H1 (cell line): ENCODE data around the gene COPZ2. TPM values are rescaled to one million over a fixed set of nuclear protein-coding genes. Genes with fewer than 3 reads are reported as not detected.

ENCODE experiments used
- CTCF ChIA-PET: fragments of 300-600 bp; sonication (Branson Sonifier 250); formaldehyde crosslinking; loops from one replicate; lab custom pipeline; 2021; ENCODE audit not compliant: partially characterized antibody; lab: Charles Lee
- POLR2A ChIA-PET: fragments of 300-600 bp; sonication (Branson Sonifier 250); formaldehyde crosslinking; loops from one replicate; lab custom pipeline; 2021; ENCODE audit warnings: inconsistent platforms; ENCODE audit not compliant: partially characterized antibody; lab: Charles Lee
- DNase-seq, 2 experiments: peaks; one replicate each; pipeline versions ENCODE4 v3.0.0 to v3.0.0-alpha.2; 2010 to 2022; ENCODE audit warnings: low spot score in 2 of 2, low read depth in 1 of 2, mixed read lengths in 1 of 2
- FAIRE-seq: peaks from 2 replicates; lab custom pipeline; 2011; peaks lifted over from hg19 to GRCh38; lab: Jason Lieb, UNC
- H2AFZ ChIP-seq: 2 replicates; pipeline ENCODE4 v1.8.1; 2012; ENCODE audit warnings: low read length, inconsistent platforms
- H2AK5ac ChIP-seq: 2 replicates; pipeline ENCODE4 v1.6.1; 2013; ENCODE audit warnings: low read depth, low read length
- H2BK120ac ChIP-seq: replicated peaks from 2 replicates; pipeline ENCODE3; 2013; ENCODE audit warnings: low read depth, low read length, inconsistent platforms
- H2BK12ac ChIP-seq: 2 replicates; pipeline ENCODE4 v1.6.1; 2013; ENCODE audit warnings: low read depth, low read length
- H2BK15ac ChIP-seq: 2 replicates; pipeline ENCODE4 v1.6.1; 2013; ENCODE audit warnings: low read length
- H2BK20ac ChIP-seq: 2 replicates; pipeline ENCODE4 v1.6.1; 2013; ENCODE audit warnings: low read length
- H2BK5ac ChIP-seq: 2 replicates; pipeline ENCODE4 v1.6.1; 2013; ENCODE audit warnings: low read depth, low read length
- H3K14ac ChIP-seq: 2 replicates; pipeline ENCODE4 v1.6.1; 2013; ENCODE audit warnings: inconsistent platforms; ENCODE audit not compliant: insufficient read length
- H3K18ac ChIP-seq: 2 replicates; pipeline ENCODE4 v1.6.1; 2013; ENCODE audit warnings: low read length; ENCODE audit errors: extremely low read depth
- H3K23ac ChIP-seq: 2 replicates; pipeline ENCODE4 v1.6.1; 2013; ENCODE audit warnings: inconsistent platforms; ENCODE audit not compliant: insufficient read length
- H3K23me2 ChIP-seq: 2 replicates; pipeline ENCODE4 v1.6.1; 2013; ENCODE audit warnings: low read depth, low read length
- H3K27ac ChIP-seq: 2 replicates; pipeline ENCODE4 v1.6.1; 2011; ENCODE audit warnings: low read depth, low read length, inconsistent platforms
- H3K27me3 ChIP-seq, 4 experiments: replicated peaks in 1 of 4; 1 replicate in 1 of 4; 2 replicates in 3 of 4; pipeline versions ENCODE4 v1.6.1 to v1.8.1; 2011 to 2013; ENCODE audit warnings: low read length in 3 of 4, mild to moderate bottlenecking in 3 of 4, inconsistent platforms in 2 of 4, mixed read lengths in 2 of 4, moderate library complexity in 1 of 4; ENCODE audit not compliant: control insufficient read depth in 3 of 4, insufficient read depth in 3 of 4; ENCODE audit errors: extremely low read depth in 1 of 4
- H3K36me3 ChIP-seq, 4 experiments: 2 replicates each; pipeline versions ENCODE4 v1.6.1 to v1.8.1; 2011 to 2013; ENCODE audit warnings: mild to moderate bottlenecking in 4 of 4, low read length in 3 of 4, moderate library complexity in 2 of 4, control low read depth in 1 of 4, inconsistent platforms in 1 of 4; ENCODE audit not compliant: insufficient read depth in 4 of 4, control insufficient read depth in 2 of 4
- H3K4ac ChIP-seq: replicated peaks from 2 replicates; pipeline ENCODE3; 2013; ENCODE audit warnings: low read length, low read depth, mixed read lengths, inconsistent platforms; ENCODE audit not compliant: insufficient read length
- H3K4me1 ChIP-seq, 4 experiments: replicated peaks in 1 of 4; 1 replicate in 1 of 4; 2 replicates in 3 of 4; pipeline versions ENCODE4 v1.6.1 to v1.8.1; 2011 to 2013; ENCODE audit warnings: low read length in 3 of 4, inconsistent platforms in 2 of 4, mixed read lengths in 1 of 4; ENCODE audit not compliant: insufficient read depth in 4 of 4, control insufficient read depth in 3 of 4
- H3K4me2 ChIP-seq, 2 experiments: 2 replicates each; pipeline versions ENCODE4 v1.6.1 to v1.8.1; 2011 to 2013; ENCODE audit warnings: low read depth in 2 of 2, low read length in 2 of 2, control low read depth in 1 of 2, inconsistent platforms in 1 of 2, mild to moderate bottlenecking in 1 of 2; ENCODE audit not compliant: insufficient read depth in 1 of 2
- H3K4me3 ChIP-seq, 4 experiments: fragments of 200-600, 300-600 bp in 1 of 4; sonication (generic), shearing (Covaris generic), sonication (Bioruptor Twin) in 1 of 4; 2 replicates each; pipeline versions ENCODE4 v1.5.1 to v1.8.1; 2011 to 2016; ENCODE audit warnings: low read length in 4 of 4, low read depth in 3 of 4, control low read depth in 2 of 4, inconsistent platforms in 2 of 4, mild to moderate bottlenecking in 2 of 4, mixed read lengths in 1 of 4, moderate library complexity in 1 of 4; ENCODE audit not compliant: insufficient read depth in 2 of 4; ENCODE audit errors: extremely low read depth in 1 of 4
- H3K56ac ChIP-seq: replicated peaks from 2 replicates; pipeline ENCODE3; 2013; ENCODE audit warnings: low read depth, mild to moderate bottlenecking, mixed read lengths, low read length, inconsistent platforms; ENCODE audit not compliant: insufficient read length
- H3K79me1 ChIP-seq: 2 replicates; pipeline ENCODE4 v1.6.1; 2013; ENCODE audit warnings: low read depth, low read length, control low read depth
- H3K79me2 ChIP-seq, 2 experiments: 2 replicates each; pipeline versions ENCODE4 v1.6.1 to v1.8.1; 2012 to 2013; ENCODE audit warnings: low read length in 2 of 2, mild to moderate bottlenecking in 2 of 2, inconsistent platforms in 1 of 2; ENCODE audit not compliant: insufficient read depth in 2 of 2, control insufficient read depth in 1 of 2
- H3K9ac ChIP-seq, 4 experiments: replicated peaks in 1 of 4; 1 replicate in 1 of 4; 2 replicates in 3 of 4; pipeline versions ENCODE4 v1.6.1 to v1.8.1; 2011 to 2013; ENCODE audit warnings: low read depth in 3 of 4, low read length in 3 of 4, control low read depth in 2 of 4, mild to moderate bottlenecking in 2 of 4, moderate library complexity in 2 of 4, inconsistent platforms in 1 of 4; ENCODE audit errors: extremely low read depth in 1 of 4
- H3K9me3 ChIP-seq, 2 experiments: 2 replicates each; pipeline versions ENCODE4 v1.6.1 to v1.8.1; 2012 to 2013; ENCODE audit warnings: mild to moderate bottlenecking in 2 of 2, moderate library complexity in 2 of 2, control low read depth in 1 of 2, inconsistent platforms in 1 of 2, low read depth in 1 of 2, low read length in 1 of 2, mixed read lengths in 1 of 2; ENCODE audit not compliant: insufficient read depth in 2 of 2
- H4K20me1 ChIP-seq, 2 experiments: replicated peaks in 1 of 2; 2 replicates each; pipeline versions ENCODE3 to v1.8.1; 2011 to 2013; ENCODE audit warnings: inconsistent platforms in 2 of 2, low read length in 2 of 2, mild to moderate bottlenecking in 1 of 2; ENCODE audit not compliant: insufficient read depth in 2 of 2, control insufficient read depth in 1 of 2
- H4K5ac ChIP-seq: 2 replicates; pipeline ENCODE4 v1.6.1; 2013; ENCODE audit warnings: low read length, low read depth, mixed read lengths, inconsistent platforms; ENCODE audit not compliant: insufficient read length
- H4K8ac ChIP-seq: 2 replicates; pipeline ENCODE4 v1.8.0; 2013; ENCODE audit warnings: mild to moderate bottlenecking, moderate library complexity, low read length, inconsistent platforms; ENCODE audit not compliant: insufficient read depth; ENCODE audit errors: extremely low read depth
- H4K91ac ChIP-seq: replicated peaks from 2 replicates; pipeline ENCODE3; 2013; ENCODE audit warnings: low read length, mixed read lengths, inconsistent platforms; ENCODE audit not compliant: insufficient read length
- ATF2 ChIP-seq: IDR thresholded peaks from 2 replicates; pipeline ENCODE4 v1.6.1; 2012; ENCODE audit warnings: low read length, inconsistent platforms
- GABPA ChIP-seq: IDR thresholded peaks from 2 replicates; pipeline ENCODE4 v1.6.1; 2011; ENCODE audit warnings: mild to moderate bottlenecking, low read length, moderate library complexity, borderline replicate concordance; ENCODE audit not compliant: insufficient read depth
- HDAC6 ChIP-seq: IDR thresholded peaks from one replicate; pipeline ENCODE4 v1.7.1; 2012; ENCODE audit warnings: low read depth, mild to moderate bottlenecking, inconsistent platforms, low read length, moderate library complexity
- NRF1 ChIP-seq: IDR thresholded peaks from 2 replicates; pipeline ENCODE4 v1.6.1; 2011; ENCODE audit warnings: mild to moderate bottlenecking, low read depth, low read length, improper control_type of control experiment
- RAD21 ChIP-seq, 2 experiments: IDR thresholded peaks in 1 of 2; conservative IDR thresholded peaks in 1 of 2; 2 replicates each; pipeline ENCODE4 v1.6.1; 2011; ENCODE audit warnings: low read depth in 2 of 2, low read length in 2 of 2, improper control_type of control experiment in 1 of 2, inconsistent platforms in 1 of 2, mild to moderate bottlenecking in 1 of 2, moderate library complexity in 1 of 2
- RXRA ChIP-seq: IDR thresholded peaks from 2 replicates; pipeline ENCODE4 v1.6.1; 2011; ENCODE audit warnings: low read depth, mild to moderate bottlenecking, low read length, moderate library complexity; ENCODE audit not compliant: insufficient read depth
- TEAD4 ChIP-seq: IDR thresholded peaks from 2 replicates; pipeline ENCODE4 v1.6.1; 2012; ENCODE audit warnings: low read depth, low read length, inconsistent platforms, mixed read lengths
- USF2 ChIP-seq: IDR thresholded peaks from 2 replicates; pipeline ENCODE4 v1.6.1; 2011; ENCODE audit warnings: low read length, improper control_type of control experiment
- WGBS, 2 experiments: shearing (Covaris generic) in 1 of 2; methylation state at CpG; one replicate each; pipeline versions ENCODE4 v1.1.6 to v1.1.7; 2013 to 2015; ENCODE audit warnings: low lambda C conversion rate in 2 of 2, mixed read lengths in 2 of 2, inconsistent platforms in 1 of 2, low coverage in 1 of 2, missing lambda C conversion rate in 1 of 2; ENCODE audit not compliant: insufficient replicate concordance in 2 of 2, insufficient coverage in 1 of 2, insufficient read length in 1 of 2; ENCODE audit errors: extremely low coverage in 1 of 2, missing lambda C conversion rate in 1 of 2; 5-methylcytosine and 5-hydroxymethylcytosine counted together
- polyA plus RNA-seq, 7 experiments: library from polyadenylated mRNA; depleted of rRNA in 3 of 7; stranded (reverse) in 5 of 7; unstranded in 2 of 7; fragments of >200 nt in 5 of 7; fragments of 200-250 nt in 2 of 7; gene quantifications; 1 replicate in 5 of 7; 2 replicates in 1 of 7; 4 replicates in 1 of 7; pipeline versions ENCODE4 v1.2.1 to v1.2.3, GENCODE V29; 2011 to 2013; ENCODE audit warnings: missing spikeins in 2 of 7, mixed read lengths in 2 of 7
- total RNA-seq: library from RNA; stranded (reverse); fragmentation: NEBNext Ultra II Directional; extraction: Animal tissue kit (Norgen Biotek cat#: 25700); gene quantifications from 2 replicates; pipeline ENCODE4 v1.2.1, GENCODE V29; 2021

The COPZ2 gene
- total and polyA plus RNA-seq, 2 of the 8 experiments (the other 6 are each of a cell fraction or from before 2014, with no cell fraction given), result 0.24 TPM; not detected in 1

GRCh38 chr17:47981462-47981861, 56.1 kb downstream of the COPZ2 start:
- Histone ChIP-seq H3K36me3 (peaks cover 19 to 67% (median 45%) of the 10 kb centered on the region in 4 experiments; a peak in 7 of 8 replicates), H2BK15ac (no peak overlapping the region), H2BK5ac (no peak overlapping the region), H2BK20ac (no peak overlapping the region), H2BK120ac (no peak overlapping the region), H3K56ac (no peak overlapping the region), H4K91ac (no peak overlapping the region), H4K5ac (no peak overlapping the region), H3K4ac (no peak overlapping the region), H3K23ac (no peak overlapping the region), H3K79me1 (peaks cover 3% of the 10 kb centered on the region; the same call in 1 of the 2 replicates), H2BK12ac (no peak overlapping the region), H2AFZ (no peak overlapping the region), H3K23me2 (no peaks in the 10 kb centered on the region), H3K9me3 (no peaks in the 10 kb centered on the region), H3K27ac (no peak overlapping the region), H4K8ac (no peak overlapping the region), H3K79me2 (no peaks in the 10 kb centered on the region), H3K4me2 (no peak overlapping the region), H3K9ac (no peak overlapping the region)
- DNase-seq, result no peak
- FAIRE-seq, result no peak
- no peak for TF ChIP-seq USF2
- TF ChIP-seq HDAC6, result no peak
- no peak for TF ChIP-seq RAD21 (IDR thresholded peaks at IDR 0.05 in 1 of 2, conservative IDR thresholded peaks at IDR 0.05 in 1 of 2; ENCODE audit: low read depth in 2 of 2, low read length in 2 of 2)
- no peak for TF ChIP-seq RXRA
- no peak for TF ChIP-seq GABPA
- no peak for TF ChIP-seq NRF1
- no peak for TF ChIP-seq ATF2
- no peak for TF ChIP-seq TEAD4
- TF ChIP-seq, all 59 proteins: peak for 0
- Histone ChIP-seq H4K20me1 (no peaks in the 10 kb centered on the region), H3K27me3 (no peaks in the 10 kb centered on the region), H3K4me3 (no peak overlapping the region), H2AK5ac (no peak overlapping the region), H3K18ac (no peak overlapping the region), H3K4me1 (peaks cover 0 to under 1% (median 0%) of the 10 kb centered on the region in 4 experiments; a peak in 2 of 7 replicates), H3K14ac (no peak overlapping the region)
- POLR2A ChIA-PET, result interaction anchor here (0.7 to 3.6 kb wide), 4 partner anchors 11 to 77 kb away, joined by 3 to 17 read pairs (median 6); partner anchors contain the start of gene CDK5RAP3
- WGBS, 2 experiments, result 95% methylated on average over 9 of the region's 9 CpGs; no CpG with 5 or more reads in 1 of the 2 experiments
- CTCF ChIA-PET, result interaction anchor here (0.6 to 40.5 kb wide), 10 partner anchors 8 to 138 kb away, joined by 3 to 1010 read pairs (median 7); partner anchors contain the start of genes CDK5RAP3, PNPO and PRR15L
